GM23338 (cell line): ENCODE results near the gene FRAT1. TPM values are rescaled to one million over a fixed set of nuclear protein-coding genes. Genes with fewer than 3 reads are reported as not detected.

Experiments used
- ATAC-seq: fragments of 200-7000 bp; cut with Tn5 transposase; 3 replicates; pipeline ENCODE4 v1.9.1; 2020
- DNase-seq: peaks from one replicate; pipeline ENCODE4 v3.0.0-alpha.2; 2015; ENCODE audit warnings: low spot score
- H2AFZ ChIP-seq: fragments of 200-600 bp; sonication (generic); 2 replicates; pipeline ENCODE4 v1.8.0; 2016; ENCODE audit warnings: antibody characterized with exemption, mild to moderate bottlenecking, moderate library complexity
- H3F3A ChIP-seq: fragments of 200-600 bp; sonication (generic); replicated peaks from 2 replicates; pipeline ENCODE4 v1.8.0; 2017; ENCODE audit warnings: antibody characterized with exemption, mixed run types, low read depth
- H3K27ac ChIP-seq: fragments of 200-600 bp; sonication (generic); 2 replicates; pipeline ENCODE4 v1.6.1; 2016; ENCODE audit warnings: low read depth
- H3K27me3 ChIP-seq: fragments of 200-600 bp; sonication (generic); 2 replicates; pipeline ENCODE4 v1.8.0; 2016; ENCODE audit warnings: mild to moderate bottlenecking, mixed run types, moderate library complexity; ENCODE audit not compliant: insufficient read depth
- H3K36me3 ChIP-seq: fragments of 200-600 bp; sonication (generic); 2 replicates; pipeline ENCODE4 v1.8.0; 2016; ENCODE audit warnings: mild to moderate bottlenecking; ENCODE audit not compliant: insufficient read depth
- H3K4me1 ChIP-seq: fragments of 200-600 bp; sonication (generic); 2 replicates; pipeline ENCODE4 v1.8.0; 2016; ENCODE audit warnings: mild to moderate bottlenecking, moderate library complexity; ENCODE audit not compliant: insufficient read depth
- H3K4me2 ChIP-seq: fragments of 200-600 bp; sonication (generic); 2 replicates; pipeline ENCODE4 v1.7.1; 2017; ENCODE audit warnings: mixed run types
- H3K4me3 ChIP-seq: fragments of 200-600 bp; sonication (generic); 2 replicates; pipeline ENCODE4 v1.6.1; 2016; ENCODE audit warnings: mixed run types
- H3K79me2 ChIP-seq: fragments of 200-600 bp; sonication (generic); replicated peaks from 2 replicates; pipeline ENCODE4 v1.8.0; 2017; ENCODE audit warnings: mild to moderate bottlenecking; ENCODE audit not compliant: insufficient read depth
- H3K9me2 ChIP-seq: fragments of 200-600 bp; sonication (generic); 2 replicates; pipeline ENCODE4 v1.8.0; 2017; ENCODE audit not compliant: insufficient read depth
- H4K20me1 ChIP-seq: fragments of 200-600 bp; sonication (generic); replicated peaks from 2 replicates; pipeline ENCODE4 v1.8.0; 2017; ENCODE audit warnings: mild to moderate bottlenecking; ENCODE audit not compliant: insufficient read depth
- H3K27ac Mint-ChIP-seq: 2 replicates; pipeline ENCODE4 v1.8.0; 2020; ENCODE audit warnings: inconsistent platforms, mild to moderate bottlenecking, moderate library complexity, mixed read lengths
- H3K27me3 Mint-ChIP-seq: 3 replicates; pipeline ENCODE4 v1.8.0; 2022; ENCODE audit warnings: low read depth, mild to moderate bottlenecking, moderate library complexity, mixed read lengths, inconsistent platforms; ENCODE audit not compliant: insufficient read depth, poor library complexity
- H3K36me3 Mint-ChIP-seq: 3 replicates; pipeline ENCODE4 v1.8.0; 2021; ENCODE audit warnings: low read depth, mild to moderate bottlenecking, inconsistent platforms, moderate library complexity, mixed read lengths
- H3K4me1 Mint-ChIP-seq: 3 replicates; pipeline ENCODE4 v1.8.0; 2020; ENCODE audit warnings: mild to moderate bottlenecking, inconsistent platforms, mixed read lengths
- H3K4me3 Mint-ChIP-seq: 3 replicates; pipeline ENCODE4 v1.8.0; 2021; ENCODE audit warnings: moderate library complexity, mild to moderate bottlenecking, inconsistent platforms, mixed read lengths
- H3K9me3 Mint-ChIP-seq: 3 replicates; pipeline ENCODE4 v1.8.0; 2020; ENCODE audit warnings: moderate library complexity, mild to moderate bottlenecking, inconsistent platforms, mixed read lengths
- CREB1 ChIP-seq: fragments of 250-450 bp; sonication (Bioruptor Pico); IDR thresholded peaks from 2 replicates; pipeline ENCODE4 v1.5.0; 2020; ENCODE audit warnings: low read depth, mild to moderate bottlenecking, moderate library complexity
- CTCF ChIP-seq, 2 experiments: fragments of 200-600 bp in 1 of 2; sonication (generic) in 1 of 2; conservative IDR thresholded peaks; 2 replicates each; pipeline versions ENCODE4 v1.5.1 to v1.6.1; 2016 to 2017; ENCODE audit warnings: antibody characterized with exemption in 2 of 2, low read depth in 2 of 2, mild to moderate bottlenecking in 2 of 2, moderate library complexity in 1 of 2
- ETS1 ChIP-seq: IDR thresholded peaks from 2 replicates; pipeline ENCODE4 v1.6.1; 2016; ENCODE audit warnings: antibody characterized with exemption
- EZH2 ChIP-seq: fragments of 200-600 bp; sonication (generic); IDR thresholded peaks from one replicate; pipeline ENCODE4 v1.8.0; 2017; ENCODE audit warnings: antibody characterized with exemption, mild to moderate bottlenecking, low read depth; ENCODE audit not compliant: unreplicated experiment
- EZH2phosphoT487 ChIP-seq: fragments of 200-600 bp; sonication (generic); IDR thresholded peaks from one replicate; pipeline ENCODE4 v1.8.1; 2018; ENCODE audit warnings: antibody characterized with exemption; ENCODE audit not compliant: unreplicated experiment
- JUNB ChIP-seq: IDR thresholded peaks from one replicate; pipeline ENCODE4 v1.6.1; 2016; ENCODE audit warnings: antibody characterized with exemption; ENCODE audit not compliant: unreplicated experiment
- NANOG ChIP-seq: IDR thresholded peaks from 2 replicates; pipeline ENCODE4 v1.6.1; 2016; ENCODE audit warnings: antibody characterized with exemption, borderline replicate concordance
- POLR2AphosphoS5 ChIP-seq: IDR thresholded peaks from 2 replicates; pipeline ENCODE4 v1.6.1; 2016; ENCODE audit warnings: antibody characterized with exemption, low read depth
- REST ChIP-seq: IDR thresholded peaks from one replicate; pipeline ENCODE4 v1.6.1; 2018; ENCODE audit warnings: antibody characterized with exemption; ENCODE audit not compliant: unreplicated experiment
- STAT1 ChIP-seq: IDR thresholded peaks from one replicate; pipeline ENCODE4 v1.6.1; 2016; ENCODE audit warnings: antibody characterized with exemption; ENCODE audit not compliant: unreplicated experiment
- ZNF114 ChIP-seq: fragments of 250-450 bp; sonication (Bioruptor Pico); IDR thresholded peaks from 2 replicates; pipeline ENCODE4 v1.5.0; 2020; ENCODE audit warnings: mild to moderate bottlenecking, moderate library complexity
- ZNF331 ChIP-seq: fragments of 250-450 bp; sonication (Bioruptor Pico); IDR thresholded peaks from 2 replicates; pipeline ENCODE4 v1.5.0; 2020; ENCODE audit warnings: low read depth, mild to moderate bottlenecking, moderate library complexity
- ZNF462 ChIP-seq: fragments of 250-450 bp; sonication (Bioruptor Pico); IDR thresholded peaks from 2 replicates; pipeline ENCODE4 v1.5.0; 2020; ENCODE audit warnings: mild to moderate bottlenecking, moderate library complexity
- polyA plus RNA-seq: library from polyadenylated mRNA; unstranded; fragments of >200 nt; fragmentation: Nextera tagmentation; extraction: Ambion mirVana; gene quantifications from 2 replicates; pipeline ENCODE4 v1.2.1, GENCODE V29; 2016
- total RNA-seq: library from RNA; depleted of rRNA; stranded (reverse); fragments of >200 nt; shearing (Covaris generic); gene quantifications from 2 replicates; pipeline ENCODE4 v1.2.3, GENCODE V29; 2014

Gene FRAT1
- total and polyA plus RNA-seq, 2 experiments from 2014 or later, result 1.4 to 8.5 TPM

DNA sequence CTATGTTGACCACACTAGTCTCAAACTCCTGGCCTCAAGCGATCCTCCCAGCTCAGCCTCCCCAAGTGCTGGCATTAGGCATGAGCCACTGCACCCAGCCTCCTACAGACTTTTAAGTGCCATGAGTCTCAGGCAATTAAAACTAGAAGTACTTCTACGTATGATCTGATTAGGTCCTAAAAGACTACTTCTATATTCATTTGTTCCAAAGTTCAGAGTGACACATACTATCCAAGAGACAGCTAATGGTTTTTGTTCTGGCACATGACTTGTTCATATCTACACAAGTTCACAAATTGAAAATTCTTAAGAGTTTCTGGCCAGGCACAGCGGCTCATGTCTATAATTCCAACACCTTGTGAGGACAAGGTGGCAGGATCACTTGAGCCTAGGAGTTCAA, 38.3 kb upstream of the FRAT1 start:
- H4K20me1 ChIP-seq, result 0 out of 2 replicates have a peak, but pooled peaks cover 4% of the 10 kb centered on the region
- H3K79me2 ChIP-seq, result peaks cover 45% of the 10 kb centered on the region
- H3K36me3 ChIP-seq, result no peaks in the 10 kb centered on the region
- no peak overlapping the region for H2AFZ ChIP-seq
- H3K27me3 Mint-ChIP-seq, result no peaks in the 10 kb centered on the region
- no peaks in the 10 kb centered on the region for H3K9me2 ChIP-seq
- no peak overlapping the region for H3K27ac ChIP-seq
- no peaks in the 10 kb centered on the region for H3K27me3 ChIP-seq
- no peaks in the 10 kb centered on the region; the same call in 2 of the 3 replicates for H3K4me1 Mint-ChIP-seq
- no peaks in the 10 kb centered on the region; the same call in 2 of the 3 replicates for H3K36me3 Mint-ChIP-seq
- TF ChIP-seq REST, result no peak
- no peak for TF ChIP-seq ZNF331
- no peak for TF ChIP-seq ETS1
- TF ChIP-seq STAT1, result no peak
- TF ChIP-seq EZH2, result no peak
- no peak for TF ChIP-seq ZNF462
- TF ChIP-seq CREB1 (CRISPR knock-in tag), result no peak
- TF ChIP-seq POLR2AphosphoS5, result no peak
- TF ChIP-seq CTCF (conservative IDR thresholded peaks at IDR 0.05; ENCODE audit: low read depth in 2 of 2), result no peak
- TF ChIP-seq NANOG, result no peak
- TF ChIP-seq ZNF114, result no peak
- no peak for TF ChIP-seq JUNB
- TF ChIP-seq EZH2phosphoT487, result no peak
- H3K4me3 ChIP-seq, result no peak overlapping the region
- H3K4me3 Mint-ChIP-seq, result no peak overlapping the region
- ATAC-seq, result no peak
- H3K9me3 Mint-ChIP-seq, result no peaks in the 10 kb centered on the region
- no peak overlapping the region for H3K27ac Mint-ChIP-seq
- H3F3A ChIP-seq, result 0 out of 2 replicates have a peak, but pooled peaks cover 3% of the 10 kb centered on the region
- DNase-seq, result no peak
- H3K4me1 ChIP-seq, result no peaks in the 10 kb centered on the region
- no peak overlapping the region for H3K4me2 ChIP-seq
